ENCODE results near the gene MMP14. TPM values are rescaled to one million over a fixed set of nuclear protein-coding genes. Genes with fewer than 3 reads are reported as not detected.

Gene MMP14
- total and polyA plus RNA-seq, 2 of the 13 experiments (the other 11 are each of a cell fraction or from before 2014, with no cell fraction given): 5.2 to 9.8 TPM

DNA sequence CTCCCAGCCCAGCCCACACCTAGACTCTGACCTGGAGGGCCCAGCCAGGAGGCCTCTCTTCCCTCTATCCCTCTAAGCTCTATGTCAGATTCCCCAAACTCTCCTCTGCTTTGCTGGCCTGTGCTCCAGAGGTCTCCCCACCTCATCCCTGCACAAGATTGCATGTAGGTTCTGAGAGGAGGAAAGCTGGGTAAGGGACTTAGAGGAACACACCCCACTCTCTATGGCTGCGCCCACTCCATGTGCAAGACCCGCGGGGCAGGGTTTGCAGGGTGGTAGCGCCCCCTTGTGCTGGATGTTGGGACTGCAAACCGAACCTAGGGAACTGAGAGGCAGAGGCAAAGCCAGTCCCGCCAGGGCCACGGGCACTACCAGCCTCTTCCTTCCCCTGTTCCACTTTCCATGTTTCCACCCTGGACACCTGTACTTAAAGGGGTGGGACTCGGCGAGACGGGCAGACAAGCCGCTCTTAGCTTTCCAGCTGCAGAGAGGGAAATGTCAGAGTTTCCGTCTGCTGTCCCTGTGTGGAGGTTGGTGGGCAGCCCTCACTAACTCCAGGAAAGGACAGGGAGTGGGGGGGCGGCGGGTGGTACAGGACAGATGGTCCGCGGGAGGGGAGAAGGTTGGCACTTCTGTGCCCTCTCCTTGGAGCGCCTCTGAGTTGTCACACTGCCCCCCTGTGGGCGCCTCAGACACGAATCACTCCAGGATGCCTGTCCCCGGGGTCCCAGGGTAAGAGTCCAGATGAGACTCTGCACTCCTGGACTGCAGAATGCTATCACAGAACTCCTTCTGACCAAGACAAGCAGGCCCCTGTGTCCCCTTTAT, 16.8 kb downstream of the MMP14 start (continued):
- TF ChIP-seq, protein P1, sequence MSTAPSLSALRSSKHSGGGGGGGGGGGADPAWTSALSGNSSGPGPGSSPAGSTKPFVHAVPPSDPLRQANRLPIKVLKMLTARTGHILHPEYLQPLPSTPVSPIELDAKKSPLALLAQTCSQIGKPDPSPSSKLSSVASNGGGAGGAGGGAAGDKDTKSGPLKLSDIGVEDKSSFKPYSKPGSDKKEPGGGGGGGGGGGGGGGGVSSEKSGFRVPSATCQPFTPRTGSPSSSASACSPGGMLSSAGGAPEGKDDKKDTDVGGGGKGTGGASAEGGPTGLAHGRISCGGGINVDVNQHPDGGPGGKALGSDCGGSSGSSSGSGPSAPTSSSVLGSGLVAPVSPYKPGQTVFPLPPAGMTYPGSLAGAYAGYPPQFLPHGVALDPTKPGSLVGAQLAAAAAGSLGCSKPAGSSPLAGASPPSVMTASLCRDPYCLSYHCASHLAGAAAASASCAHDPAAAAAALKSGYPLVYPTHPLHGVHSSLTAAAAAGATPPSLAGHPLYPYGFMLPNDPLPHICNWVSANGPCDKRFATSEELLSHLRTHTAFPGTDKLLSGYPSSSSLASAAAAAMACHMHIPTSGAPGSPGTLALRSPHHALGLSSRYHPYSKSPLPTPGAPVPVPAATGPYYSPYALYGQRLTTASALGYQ (CRISPR knock-in tag; IDR thresholded peaks at IDR 0.05): no peak
- TF ChIP-seq, protein P2, sequence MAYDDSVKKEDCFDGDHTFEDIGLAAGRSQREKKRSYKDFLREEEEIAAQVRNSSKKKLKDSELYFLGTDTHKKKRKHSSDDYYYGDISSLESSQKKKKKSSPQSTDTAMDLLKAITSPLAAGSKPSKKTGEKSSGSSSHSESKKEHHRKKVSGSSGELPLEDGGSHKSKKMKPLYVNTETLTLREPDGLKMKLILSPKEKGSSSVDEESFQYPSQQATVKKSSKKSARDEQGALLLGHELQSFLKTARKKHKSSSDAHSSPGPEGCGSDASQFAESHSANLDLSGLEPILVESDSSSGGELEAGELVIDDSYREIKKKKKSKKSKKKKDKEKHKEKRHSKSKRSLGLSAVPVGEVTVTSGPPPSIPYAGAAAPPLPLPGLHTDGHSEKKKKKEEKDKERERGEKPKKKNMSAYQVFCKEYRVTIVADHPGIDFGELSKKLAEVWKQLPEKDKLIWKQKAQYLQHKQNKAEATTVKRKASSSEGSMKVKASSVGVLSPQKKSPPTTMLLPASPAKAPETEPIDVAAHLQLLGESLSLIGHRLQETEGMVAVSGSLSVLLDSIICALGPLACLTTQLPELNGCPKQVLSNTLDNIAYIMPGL (CRISPR knock-in tag; IDR thresholded peaks at IDR 0.05; ENCODE audit: borderline replicate concordance in 1 of 2, low read depth in 1 of 2): peak; percentile 99 to 100
- no peak for TF ChIP-seq RFX5 (IDR thresholded peaks at IDR 0.05; ENCODE audit: low read depth, low read length)
- TF ChIP-seq ATF7 (IDR thresholded peaks at IDR 0.05): no peak
- peak; percentile 89; the same call in 1 of the 2 replicates for TF ChIP-seq ATF7 (CRISPR knock-in tag; IDR thresholded peaks at IDR 0.05)
- peak; percentile 97 for TF ChIP-seq KAT7 (CRISPR knock-in tag; IDR thresholded peaks at IDR 0.05; ENCODE audit: borderline replicate concordance)
- TF ChIP-seq GATAD1 (CRISPR knock-in tag; IDR thresholded peaks at IDR 0.05): peak; percentile 67
- no peak for TF ChIP-seq ZEB1 (IDR thresholded peaks at IDR 0.05; ENCODE audit: insufficient replicate concordance, low read depth)
- TF ChIP-seq SMARCC2 (IDR thresholded peaks at IDR 0.05): no peak
- no peak; the same call in none of the 2 replicates for TF ChIP-seq ZNF263 (CRISPR knock-in tag; IDR thresholded peaks at IDR 0.05)
- peak; percentile 100 for TF ChIP-seq ZNF567 (CRISPR knock-in tag; IDR thresholded peaks at IDR 0.05; ENCODE audit: borderline replicate concordance)
- TF ChIP-seq RFX1 (IDR thresholded peaks at IDR 0.05): no peak
- no peak for TF ChIP-seq MATR3 (CRISPR knock-in tag; IDR thresholded peaks at IDR 0.05)
- TF ChIP-seq, protein P3, sequence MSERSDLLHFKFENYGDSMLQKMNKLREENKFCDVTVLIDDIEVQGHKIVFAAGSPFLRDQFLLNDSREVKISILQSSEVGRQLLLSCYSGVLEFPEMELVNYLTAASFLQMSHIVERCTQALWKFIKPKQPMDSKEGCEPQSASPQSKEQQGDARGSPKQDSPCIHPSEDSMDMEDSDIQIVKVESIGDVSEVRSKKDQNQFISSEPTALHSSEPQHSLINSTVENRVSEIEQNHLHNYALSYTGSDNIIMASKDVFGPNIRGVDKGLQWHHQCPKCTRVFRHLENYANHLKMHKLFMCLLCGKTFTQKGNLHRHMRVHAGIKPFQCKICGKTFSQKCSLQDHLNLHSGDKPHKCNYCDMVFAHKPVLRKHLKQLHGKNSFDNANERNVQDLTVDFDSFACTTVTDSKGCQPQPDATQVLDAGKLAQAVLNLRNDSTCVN (CRISPR knock-in tag; IDR thresholded peaks at IDR 0.05; ENCODE audit: borderline replicate concordance): peak; percentile 83
- TF ChIP-seq ZNF296 (CRISPR knock-in tag; conservative IDR thresholded peaks at IDR 0.05): peak; percentile 82; the same call in 1 of the 2 replicates
- TF ChIP-seq, protein P4, sequence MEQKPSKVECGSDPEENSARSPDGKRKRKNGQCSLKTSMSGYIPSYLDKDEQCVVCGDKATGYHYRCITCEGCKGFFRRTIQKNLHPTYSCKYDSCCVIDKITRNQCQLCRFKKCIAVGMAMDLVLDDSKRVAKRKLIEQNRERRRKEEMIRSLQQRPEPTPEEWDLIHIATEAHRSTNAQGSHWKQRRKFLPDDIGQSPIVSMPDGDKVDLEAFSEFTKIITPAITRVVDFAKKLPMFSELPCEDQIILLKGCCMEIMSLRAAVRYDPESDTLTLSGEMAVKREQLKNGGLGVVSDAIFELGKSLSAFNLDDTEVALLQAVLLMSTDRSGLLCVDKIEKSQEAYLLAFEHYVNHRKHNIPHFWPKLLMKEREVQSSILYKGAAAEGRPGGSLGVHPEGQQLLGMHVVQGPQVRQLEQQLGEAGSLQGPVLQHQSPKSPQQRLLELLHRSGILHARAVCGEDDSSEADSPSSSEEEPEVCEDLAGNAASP (CRISPR knock-in tag; IDR thresholded peaks at IDR 0.05; ENCODE audit: borderline replicate concordance): no peak
- TF ChIP-seq SP140L (CRISPR knock-in tag; IDR thresholded peaks at IDR 0.05; ENCODE audit: borderline replicate concordance): peak; percentile 52; the same call in 1 of the 2 replicates
- TF ChIP-seq ZC3H4 (CRISPR knock-in tag; IDR thresholded peaks at IDR 0.05; ENCODE audit: borderline replicate concordance): no peak
- TF ChIP-seq NR2F6 (IDR thresholded peaks at IDR 0.05): peak; percentile 59; the same call in 1 of the 2 replicates
- peak; percentile 46; the same call in 1 of the 2 replicates for TF ChIP-seq NR2F6 (CRISPR knock-in tag; IDR thresholded peaks at IDR 0.05)
- TF ChIP-seq ZNF724P (CRISPR knock-in tag; IDR thresholded peaks at IDR 0.05; ENCODE audit: borderline replicate concordance): 0 out of 2 replicates have a peak, but pooled peaks have one; percentile 23
- TF ChIP-seq, protein P5, sequence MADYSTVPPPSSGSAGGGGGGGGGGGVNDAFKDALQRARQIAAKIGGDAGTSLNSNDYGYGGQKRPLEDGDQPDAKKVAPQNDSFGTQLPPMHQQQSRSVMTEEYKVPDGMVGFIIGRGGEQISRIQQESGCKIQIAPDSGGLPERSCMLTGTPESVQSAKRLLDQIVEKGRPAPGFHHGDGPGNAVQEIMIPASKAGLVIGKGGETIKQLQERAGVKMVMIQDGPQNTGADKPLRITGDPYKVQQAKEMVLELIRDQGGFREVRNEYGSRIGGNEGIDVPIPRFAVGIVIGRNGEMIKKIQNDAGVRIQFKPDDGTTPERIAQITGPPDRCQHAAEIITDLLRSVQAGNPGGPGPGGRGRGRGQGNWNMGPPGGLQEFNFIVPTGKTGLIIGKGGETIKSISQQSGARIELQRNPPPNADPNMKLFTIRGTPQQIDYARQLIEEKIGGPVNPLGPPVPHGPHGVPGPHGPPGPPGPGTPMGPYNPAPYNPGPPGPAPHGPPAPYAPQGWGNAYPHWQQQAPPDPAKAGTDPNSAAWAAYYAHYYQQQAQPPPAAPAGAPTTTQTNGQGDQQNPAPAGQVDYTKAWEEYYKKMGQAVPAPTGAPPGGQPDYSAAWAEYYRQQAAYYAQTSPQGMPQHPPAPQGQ (CRISPR knock-in tag; IDR thresholded peaks at IDR 0.05; ENCODE audit: borderline replicate concordance): peak; percentile 55; the same call in 1 of the 2 replicates
